ENCODE results near the gene CABLES1.
A peak's percentile ranks its signal among the peaks of the same experiment; 100 is the strongest.

The CABLES1 gene

DNA sequence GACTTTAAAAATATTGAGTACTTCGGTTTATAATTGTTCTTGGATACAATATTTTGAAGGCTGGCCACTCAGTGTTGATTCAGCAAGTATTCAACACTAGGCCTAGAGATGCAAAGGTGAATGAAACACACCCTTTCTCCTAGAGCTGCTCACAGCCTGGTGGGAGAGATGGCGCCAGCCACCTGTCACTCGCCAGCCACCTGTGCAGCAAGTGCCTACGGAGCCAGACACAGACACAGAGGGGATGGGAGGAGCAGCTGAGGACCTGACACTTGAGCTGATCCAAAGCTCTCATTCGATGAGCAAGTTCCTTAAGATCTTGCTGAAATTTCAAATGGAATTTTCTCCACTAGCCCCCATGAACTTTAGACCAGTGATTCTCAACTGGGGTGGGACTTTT lies 166.7 kb downstream of the CABLES1 start (continued):
- TF ChIP-seq SCRT2 (tag by site-specific recombination; IDR thresholded peaks at IDR 0.05) (0 out of 2 replicates have a peak, but pooled peaks have one; percentile 16), KLF10 (tag by site-specific recombination; IDR thresholded peaks at IDR 0.05) (no peak)

- Histone ChIP-seq H3K4me1 (ENCODE audit: control insufficient read depth, insufficient read depth, low read length) (no peaks in the 10 kb centered on the region), H3K9me3 (ENCODE audit: control insufficient read depth, insufficient read depth, low read depth, low read length) (no peaks in the 10 kb centered on the region), H3K27ac (ENCODE audit: extremely low read depth, low read depth, low read length) (no peak overlapping the region), H3K4me3 (ENCODE audit: low read depth, low read length) (no peak overlapping the region), H3K36me3 (ENCODE audit: control insufficient read depth in 2 of 2, insufficient read depth in 1 of 2, low read length in 2 of 2) (peaks cover 0 to 3% of the 10 kb centered on the region in 2 experiments; a peak in 1 of 3 replicates)
- ChIA-PET CTCF (no interaction called here), POLR2A (no interaction called here)
- no peak for TF ChIP-seq ZNF626 (tag by site-specific recombination; IDR thresholded peaks at IDR 0.05)
- no peak for TF ChIP-seq GLI4 (tag by site-specific recombination; IDR thresholded peaks at IDR 0.05)
- no peak for TF ChIP-seq ZNF37A (tag by site-specific recombination; IDR thresholded peaks at IDR 0.05)
- TF ChIP-seq ZNF645 (tag by site-specific recombination; IDR thresholded peaks at IDR 0.05) = no peak
- TF ChIP-seq ZNF423 (tag by site-specific recombination; IDR thresholded peaks at IDR 0.05) = no peak
- TF ChIP-seq ZNF146 (tag by site-specific recombination; IDR thresholded peaks at IDR 0.05) = no peak
- TF ChIP-seq ZNF391 (tag by site-specific recombination; IDR thresholded peaks at IDR 0.05; ENCODE audit: borderline replicate concordance, low read depth) = no peak
- no peak for TF ChIP-seq BCL11B (tag by site-specific recombination; IDR thresholded peaks at IDR 0.05; ENCODE audit: low read depth)
- TF ChIP-seq TCF7L2 (IDR thresholded peaks at IDR 0.05; ENCODE audit: borderline replicate concordance, low read depth, low read length) = no peak
- TF ChIP-seq ZNF121 (tag by site-specific recombination; IDR thresholded peaks at IDR 0.05) = no peak
- TF ChIP-seq ZNF114 (tag by site-specific recombination; IDR thresholded peaks at IDR 0.05) = no peak
- no peak for TF ChIP-seq ZBTB10 (tag by site-specific recombination; IDR thresholded peaks at IDR 0.05)
Observed at GRCh38 chr18:23302511-23302850, 167.2 kb downstream of the CABLES1 start.

DNA sequence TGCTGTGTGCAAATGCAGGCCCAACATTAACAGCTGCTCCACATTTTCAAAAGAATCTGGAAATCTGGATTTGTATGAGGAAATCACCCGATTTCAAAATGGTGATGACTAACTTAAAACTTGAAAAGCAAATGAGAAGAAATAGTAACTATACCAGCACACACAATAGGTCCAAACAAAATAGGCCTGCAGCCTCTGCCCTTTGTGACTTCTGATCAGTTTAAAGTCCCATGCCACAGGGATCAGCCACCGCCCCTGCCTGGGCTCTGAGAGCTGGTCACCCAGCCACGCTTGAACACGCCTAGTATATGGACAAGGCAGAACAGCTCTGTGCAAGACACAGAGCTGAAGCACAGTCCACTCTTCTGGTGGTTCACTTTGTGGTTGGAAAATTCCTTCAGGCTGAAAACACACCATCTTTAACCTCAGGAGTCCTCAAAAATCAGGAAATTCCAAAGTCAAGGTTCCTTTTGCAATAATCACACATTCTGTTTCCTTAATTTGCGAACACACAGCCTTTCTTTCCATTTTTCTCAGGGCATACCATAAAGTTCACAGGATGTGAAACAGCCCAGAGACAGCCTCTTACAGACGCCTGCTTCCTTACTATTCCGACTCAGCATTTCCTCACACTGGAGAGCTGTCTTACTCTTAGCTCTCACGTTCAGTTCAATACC lies 167.7 kb downstream of the CABLES1 start:
- H3K4me1 ChIP-seq (ENCODE audit: control insufficient read depth, insufficient read depth, low read length) = no peaks in the 10 kb centered on the region
- no peaks in the 10 kb centered on the region for H3K9me3 ChIP-seq (ENCODE audit: control insufficient read depth, insufficient read depth, low read depth, low read length)
- POLR2A ChIA-PET = no interaction called here
- no peak overlapping the region for H3K4me3 ChIP-seq (ENCODE audit: low read depth, low read length)
- H3K27ac ChIP-seq (ENCODE audit: extremely low read depth, low read depth, low read length) = no peak overlapping the region
- CTCF ChIA-PET = interaction anchor here (0.7 kb wide), 1 partner anchor 503 kb away, joined by 3 read pairs; no protein-coding TSS in a partner anchor
- no peaks in the 10 kb centered on the region for H3K36me3 ChIP-seq (ENCODE audit: control insufficient read depth in 2 of 2, insufficient read depth in 1 of 2, low read length in 2 of 2)
- TF ChIP-seq HOXC10 (CRISPR knock-in tag; IDR thresholded peaks at IDR 0.05) (no peak), TCF7L2 (IDR thresholded peaks at IDR 0.05; ENCODE audit: borderline replicate concordance, low read depth, low read length) (no peak), ZNF623 (tag by site-specific recombination; IDR thresholded peaks at IDR 0.05) (no peak), ZNF514 (tag by site-specific recombination; IDR thresholded peaks at IDR 0.05) (no peak), ZBTB6 (tag by site-specific recombination; IDR thresholded peaks at IDR 0.05) (no peak), ZNF121 (tag by site-specific recombination; IDR thresholded peaks at IDR 0.05) (no peak), ZSCAN16 (tag by site-specific recombination; IDR thresholded peaks at IDR 0.05) (no peak), MZF1 (tag by site-specific recombination; IDR thresholded peaks at IDR 0.05; ENCODE audit: borderline replicate concordance) (no peak), FEZF1 (tag by site-specific recombination; IDR thresholded peaks at IDR 0.05) (no peak)
- TF ChIP-seq, protein P1, sequence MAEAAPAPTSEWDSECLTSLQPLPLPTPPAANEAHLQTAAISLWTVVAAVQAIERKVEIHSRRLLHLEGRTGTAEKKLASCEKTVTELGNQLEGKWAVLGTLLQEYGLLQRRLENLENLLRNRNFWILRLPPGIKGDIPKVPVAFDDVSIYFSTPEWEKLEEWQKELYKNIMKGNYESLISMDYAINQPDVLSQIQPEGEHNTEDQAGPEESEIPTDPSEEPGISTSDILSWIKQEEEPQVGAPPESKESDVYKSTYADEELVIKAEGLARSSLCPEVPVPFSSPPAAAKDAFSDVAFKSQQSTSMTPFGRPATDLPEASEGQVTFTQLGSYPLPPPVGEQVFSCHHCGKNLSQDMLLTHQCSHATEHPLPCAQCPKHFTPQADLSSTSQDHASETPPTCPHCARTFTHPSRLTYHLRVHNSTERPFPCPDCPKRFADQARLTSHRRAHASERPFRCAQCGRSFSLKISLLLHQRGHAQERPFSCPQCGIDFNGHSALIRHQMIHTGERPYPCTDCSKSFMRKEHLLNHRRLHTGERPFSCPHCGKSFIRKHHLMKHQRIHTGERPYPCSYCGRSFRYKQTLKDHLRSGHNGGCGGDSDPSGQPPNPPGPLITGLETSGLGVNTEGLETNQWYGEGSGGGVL (tag by site-specific recombination; IDR thresholded peaks at IDR 0.05) = no peak
- TF ChIP-seq, protein P2, sequence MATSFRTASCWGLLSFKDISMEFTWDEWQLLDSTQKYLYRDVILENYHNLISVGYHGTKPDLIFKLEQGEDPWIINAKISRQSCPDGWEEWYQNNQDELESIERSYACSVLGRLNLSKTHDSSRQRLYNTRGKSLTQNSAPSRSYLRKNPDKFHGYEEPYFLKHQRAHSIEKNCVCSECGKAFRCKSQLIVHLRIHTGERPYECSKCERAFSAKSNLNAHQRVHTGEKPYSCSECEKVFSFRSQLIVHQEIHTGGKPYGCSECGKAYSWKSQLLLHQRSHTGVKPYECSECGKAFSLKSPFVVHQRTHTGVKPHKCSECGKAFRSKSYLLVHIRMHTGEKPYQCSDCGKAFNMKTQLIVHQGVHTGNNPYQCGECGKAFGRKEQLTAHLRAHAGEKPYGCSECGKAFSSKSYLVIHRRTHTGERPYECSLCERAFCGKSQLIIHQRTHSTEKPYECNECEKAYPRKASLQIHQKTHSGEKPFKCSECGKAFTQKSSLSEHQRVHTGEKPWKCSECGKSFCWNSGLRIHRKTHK (tag by site-specific recombination; IDR thresholded peaks at IDR 0.05) = no peak
- TF ChIP-seq, protein P3, sequence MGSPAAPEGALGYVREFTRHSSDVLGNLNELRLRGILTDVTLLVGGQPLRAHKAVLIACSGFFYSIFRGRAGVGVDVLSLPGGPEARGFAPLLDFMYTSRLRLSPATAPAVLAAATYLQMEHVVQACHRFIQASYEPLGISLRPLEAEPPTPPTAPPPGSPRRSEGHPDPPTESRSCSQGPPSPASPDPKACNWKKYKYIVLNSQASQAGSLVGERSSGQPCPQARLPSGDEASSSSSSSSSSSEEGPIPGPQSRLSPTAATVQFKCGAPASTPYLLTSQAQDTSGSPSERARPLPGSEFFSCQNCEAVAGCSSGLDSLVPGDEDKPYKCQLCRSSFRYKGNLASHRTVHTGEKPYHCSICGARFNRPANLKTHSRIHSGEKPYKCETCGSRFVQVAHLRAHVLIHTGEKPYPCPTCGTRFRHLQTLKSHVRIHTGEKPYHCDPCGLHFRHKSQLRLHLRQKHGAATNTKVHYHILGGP (tag by site-specific recombination; IDR thresholded peaks at IDR 0.05) = no peak
